DMS 273 (cell line): ENCODE results near the gene ZFP37.
"Not testable (repeated sequence)": the region's sequence is repeated elsewhere in the genome, so short reads cannot be mapped to it uniquely, and the experiment has no call there.

ENCODE experiments used
- DNase-seq: peaks from one replicate; lab custom pipeline; 2025; ENCODE audit not compliant: unreplicated experiment; lab: John Stamatoyannopoulos, UW

ZFP37 gene

GRCh38 chr9:113056191-113057106, at the start of gene ZFP37:
Gene ZFP37, minus strand, starts transcription at chr9:113056724. Its CDS starts 36 bp downstream, at chr9:113056688.
- peak; percentile 94 for DNase-seq

DNA sequence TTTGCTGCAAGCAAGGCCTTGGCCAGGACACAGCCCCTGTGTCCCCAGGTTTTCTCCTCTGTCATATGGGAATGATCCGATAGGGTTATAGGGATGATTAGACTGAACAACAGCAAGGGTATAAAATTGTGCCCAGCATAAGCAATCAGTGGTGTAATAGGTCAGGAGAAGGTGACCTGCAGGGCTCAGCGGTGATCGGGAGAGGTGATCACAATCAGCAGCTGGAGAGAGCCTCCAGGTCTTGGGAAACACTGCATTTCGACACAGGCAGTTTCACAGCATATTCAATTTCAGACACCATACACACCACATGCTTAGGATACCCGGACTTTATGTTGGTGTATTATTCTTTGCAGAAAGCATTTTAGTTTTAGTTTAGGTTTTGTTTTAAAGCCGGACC, 48.8 kb upstream of the ZFP37 start:
- not testable (repeated sequence) for DNase-seq

GRCh38 chr9:113095561-113095960, 39.0 kb upstream of the ZFP37 start:
- DNase-seq, result no peak

DNA sequence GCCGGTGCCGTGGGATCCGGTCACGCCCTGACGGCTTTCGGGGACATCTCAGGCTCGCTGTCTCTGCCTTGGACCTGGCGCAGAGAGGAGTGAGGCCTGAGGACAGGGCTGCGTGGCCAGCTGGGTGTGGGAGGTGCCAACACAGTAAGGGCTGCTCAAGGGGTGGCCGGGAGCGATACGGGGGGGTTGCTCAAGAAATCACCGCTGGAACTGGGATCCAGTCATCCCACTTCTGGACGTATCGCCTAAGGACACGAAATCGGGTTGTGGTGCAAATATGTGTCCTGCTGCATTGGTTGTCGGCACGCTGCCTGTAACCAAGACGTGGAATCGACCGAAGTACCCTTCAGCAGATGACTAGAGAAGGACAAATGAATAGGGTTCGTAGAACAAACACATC, 33.4 kb upstream of the ZFP37 start:
- not testable (repeated sequence) for DNase-seq

DNA sequence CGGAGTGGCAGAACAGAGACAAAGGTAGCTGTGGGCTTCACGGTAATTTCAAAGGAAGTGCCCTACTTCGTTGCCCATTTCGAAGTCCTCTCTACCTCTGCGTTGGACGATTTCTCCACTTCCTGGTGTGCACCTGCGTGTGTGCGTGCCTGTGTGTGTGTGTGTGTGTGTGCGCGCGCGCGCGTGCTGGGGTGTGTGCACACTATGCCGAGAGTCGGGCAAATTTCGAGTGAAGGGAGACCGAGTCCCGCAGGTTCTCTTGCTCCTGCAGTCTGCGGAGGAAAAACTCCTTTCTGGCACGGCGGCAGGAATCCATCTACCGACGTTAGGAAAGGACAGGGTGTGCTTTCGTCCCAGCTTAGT, 32.6 kb upstream of the ZFP37 start:
- DNase-seq, result not testable (repeated sequence)

- not testable (repeated sequence) for DNase-seq
These were observed 32.1 kb upstream of the ZFP37 start for GRCh38 chr9:113088456-113089142.

DNA sequence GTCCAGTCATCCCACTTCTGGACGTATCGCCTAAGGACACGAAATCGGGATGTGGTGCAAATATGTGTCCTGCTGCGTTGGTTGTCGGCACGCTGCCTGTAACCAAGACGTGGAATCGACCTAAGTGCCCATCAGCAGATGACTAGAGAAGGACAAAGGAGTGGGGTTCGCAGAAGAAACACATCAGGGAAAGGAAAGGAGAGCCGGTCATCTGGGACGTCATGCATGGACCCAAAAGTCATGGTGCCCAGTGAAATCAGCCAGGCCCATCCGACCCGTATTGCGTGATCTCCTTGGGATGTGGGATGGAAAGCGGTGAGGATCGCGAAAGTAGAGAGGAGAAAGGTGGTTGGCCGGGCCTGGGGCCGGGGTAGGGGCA, 6.4 kb upstream of the ZFP37 start:
- peak; percentile 8 for DNase-seq

- DNase-seq, result not testable (repeated sequence)
These were observed 5.9 kb upstream of the ZFP37 start for GRCh38 chr9:113062256-113062931.

- DNase-seq, result peak; percentile 25
These were observed 4.7 kb upstream of the ZFP37 start for GRCh38 chr9:113061072-113061850.

- DNase-seq, result peak; percentile 41
These were observed 3.2 kb upstream of the ZFP37 start for GRCh38 chr9:113059581-113060284.

GRCh38 chr9:113057193-113057592, 669 bp upstream of the ZFP37 start:
- no peak for DNase-seq

DNA sequence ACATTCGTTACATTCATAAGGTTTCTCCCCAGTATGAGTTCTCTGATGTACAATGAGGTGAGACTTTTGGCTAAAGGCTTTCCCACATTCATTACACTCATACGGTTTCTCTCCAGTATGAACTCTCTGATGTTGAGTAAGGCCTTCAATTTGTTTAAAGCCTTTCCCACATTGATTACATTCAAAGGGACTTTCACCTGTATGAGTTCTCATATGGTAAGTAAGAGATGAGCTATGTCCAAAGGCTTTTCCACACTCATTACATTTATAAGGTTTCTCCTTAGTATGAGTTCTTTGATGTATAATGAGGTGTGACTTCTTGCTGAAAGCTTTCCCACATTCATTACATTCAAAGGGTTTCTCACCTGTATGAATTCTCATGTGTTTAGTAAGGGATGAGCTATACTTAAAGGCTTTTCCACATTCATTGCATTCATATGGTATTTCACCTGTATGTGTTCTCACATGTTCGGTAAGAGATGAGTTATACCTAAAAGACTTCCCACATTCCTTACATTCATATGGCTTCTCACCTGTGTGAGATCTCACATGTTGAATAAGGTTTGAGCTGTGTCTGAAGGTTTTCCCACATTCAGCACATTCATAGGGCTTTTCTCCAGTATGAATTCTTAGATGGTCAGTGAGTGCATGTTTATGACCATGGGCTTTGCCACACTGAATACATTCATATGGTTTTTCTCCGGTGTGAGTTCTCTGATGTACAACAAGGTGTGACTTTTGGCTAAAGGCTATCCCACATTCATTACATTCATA, 13.5 kb downstream of the ZFP37 start:
- DNase-seq, result peak; percentile 13

GRCh38 chr9:113026200-113026599, 30.3 kb downstream of the ZFP37 start:
- DNase-seq, result no peak

GRCh38 chr9:113018247-113018646, 38.3 kb downstream of the ZFP37 start:
- DNase-seq, result no peak

GRCh38 chr9:113012492-113012891, 44.0 kb downstream of the ZFP37 start:
- DNase-seq, result no peak

- peak; percentile 68 for DNase-seq
These were observed 44.6 kb downstream of the ZFP37 start, which contains the start of gene ZNF883 for GRCh38 chr9:113011911-113012381. Gene ZNF883, minus strand, starts transcription at chr9:113012192.

GRCh38 chr9:113005777-113006176, 50.7 kb downstream of the ZFP37 start:
- no peak for DNase-seq

DNA sequence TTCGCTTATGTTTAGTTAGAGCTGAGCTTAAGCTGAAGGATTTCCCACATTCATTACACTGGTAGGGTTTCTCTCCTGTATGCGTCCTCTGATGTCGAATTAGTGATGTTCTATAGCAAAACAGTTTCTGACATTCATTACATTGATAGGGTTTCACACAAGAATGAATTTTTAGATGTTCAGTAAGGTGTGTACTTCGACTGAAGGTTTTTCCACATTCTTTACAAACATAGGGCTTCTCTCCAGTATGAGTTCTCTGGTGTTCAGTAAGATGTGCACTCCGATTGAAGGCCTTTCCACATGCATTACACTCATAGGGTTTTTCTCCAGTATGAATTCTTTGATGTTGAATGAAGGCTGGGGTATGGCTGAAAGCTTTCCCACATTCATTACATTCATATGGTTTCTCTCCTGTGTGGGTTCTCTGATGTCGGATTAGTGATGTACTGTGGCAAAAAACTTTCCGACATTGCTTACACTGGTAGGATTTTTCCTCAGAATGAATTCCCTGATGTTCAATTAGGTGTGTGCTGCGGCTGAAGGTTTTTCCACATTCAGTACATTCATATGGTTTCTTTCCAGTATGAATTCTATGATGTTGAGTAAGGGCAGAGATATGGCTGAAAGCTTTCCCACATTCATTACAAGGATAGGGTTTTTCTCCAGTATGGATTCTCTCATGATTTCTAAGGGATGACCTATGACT, 59.1 kb downstream of the ZFP37 start:
- DNase-seq, result peak; percentile 8
